Liver (tissue), 9 donors: ENCODE results near the gene SIAH1. TPM values are rescaled to one million over a fixed set of nuclear protein-coding genes. Genes with fewer than 3 reads are reported as not detected.

Source experiments
- DNase-seq: peaks from one replicate; pipeline ENCODE4 v3.0.0-alpha.2; 2017; ENCODE audit warnings: low spot score
- H3K27ac ChIP-seq, 2 donors: one replicate each; pipeline ENCODE4 v1.7.0; 2013; ENCODE audit warnings: inconsistent platforms in 2 of 2, low read length in 2 of 2, control low read depth in 1 of 2, low read depth in 1 of 2, mild to moderate bottlenecking in 1 of 2
- H3K27me3 ChIP-seq, 4 donors: one replicate each; pipeline versions ENCODE4 v1.6.1 to v1.7.0; 2013; ENCODE audit warnings: low read length in 3 of 4, inconsistent platforms in 1 of 4, mild to moderate bottlenecking in 1 of 4, moderate library complexity in 1 of 4; ENCODE audit not compliant: control insufficient read depth in 4 of 4, insufficient read depth in 4 of 4
- H3K36me3 ChIP-seq, 4 donors: one replicate each; pipeline versions ENCODE4 v1.6.1 to v1.7.0; 2013; ENCODE audit warnings: low read length in 3 of 4, mild to moderate bottlenecking in 3 of 4, low read depth in 1 of 4, moderate library complexity in 1 of 4; ENCODE audit not compliant: control insufficient read depth in 4 of 4, insufficient read depth in 3 of 4
- H3K4me1 ChIP-seq, 4 donors: one replicate each; pipeline versions ENCODE4 v1.6.1 to v1.7.0; 2013; ENCODE audit warnings: low read length in 3 of 4, mild to moderate bottlenecking in 3 of 4, moderate library complexity in 1 of 4; ENCODE audit not compliant: control insufficient read depth in 4 of 4, insufficient read depth in 4 of 4
- H3K4me3 ChIP-seq, 3 donors: one replicate each; pipeline versions ENCODE4 v1.6.1 to v1.7.0; 2013; ENCODE audit warnings: low read length in 3 of 3, control low read depth in 1 of 3, low read depth in 1 of 3, mild to moderate bottlenecking in 1 of 3
- H3K9ac ChIP-seq, 2 donors: one replicate each; pipeline ENCODE4 v1.7.0; 2013; ENCODE audit warnings: low read length in 2 of 2, mild to moderate bottlenecking in 2 of 2, moderate library complexity in 2 of 2, control low read depth in 1 of 2, low read depth in 1 of 2
- H3K9me3 ChIP-seq, 4 donors: one replicate each; pipeline versions ENCODE4 v1.6.1 to v1.7.0; 2013; ENCODE audit warnings: low read length in 3 of 4; ENCODE audit not compliant: control insufficient read depth in 4 of 4
- ATF3 ChIP-seq: IDR thresholded peaks from 2 replicates; pipeline ENCODE4 v1.6.1; 2016; ENCODE audit warnings: antibody characterized with exemption
- EGR1 ChIP-seq, 2 donors: IDR thresholded peaks; 2 replicates each; pipeline ENCODE4 v1.6.1; 2016 to 2018; ENCODE audit warnings: antibody characterized with exemption in 2 of 2, low read depth in 2 of 2
- FOXA1 ChIP-seq: IDR thresholded peaks from 2 replicates; pipeline ENCODE4 v1.6.1; 2016; ENCODE audit warnings: antibody characterized with exemption
- FOXA2 ChIP-seq: IDR thresholded peaks from 2 replicates; pipeline ENCODE4 v1.6.1; 2016; ENCODE audit warnings: antibody characterized with exemption
- GABPA ChIP-seq, 2 donors: IDR thresholded peaks in 1 of 2; conservative IDR thresholded peaks in 1 of 2; 2 replicates each; pipeline ENCODE4 v1.6.1; 2016; ENCODE audit warnings: antibody characterized with exemption in 2 of 2, mild to moderate bottlenecking in 1 of 2, moderate library complexity in 1 of 2
- HNF4G ChIP-seq: IDR thresholded peaks from 2 replicates; pipeline ENCODE4 v1.6.1; 2016; ENCODE audit warnings: antibody characterized with exemption
- NR2F2 ChIP-seq: IDR thresholded peaks from 2 replicates; pipeline ENCODE4 v1.6.1; 2016; ENCODE audit warnings: antibody characterized with exemption
- RAD21 ChIP-seq, 2 donors: IDR thresholded peaks; 2 replicates each; pipeline ENCODE4 v1.6.1; 2016; ENCODE audit warnings: antibody characterized with exemption in 2 of 2, mild to moderate bottlenecking in 2 of 2
- RXRA ChIP-seq, 2 donors: IDR thresholded peaks; 2 replicates each; pipeline ENCODE4 v1.6.1; 2017 to 2018; ENCODE audit warnings: antibody characterized with exemption in 2 of 2, mild to moderate bottlenecking in 1 of 2
- SP1 ChIP-seq: IDR thresholded peaks from 2 replicates; pipeline ENCODE4 v1.6.1; 2018; ENCODE audit warnings: antibody characterized with exemption, mild to moderate bottlenecking
- TAF1 ChIP-seq: conservative IDR thresholded peaks from 2 replicates; pipeline ENCODE4 v1.6.1; 2016; ENCODE audit warnings: antibody characterized with exemption, mild to moderate bottlenecking
- WGBS: extraction: QIAGEN DNeasy Blood & Tissue Kit; methylation state at CpG from one replicate; pipeline ENCODE4 v1.1.7; 2013; 5-methylcytosine and 5-hydroxymethylcytosine counted together
- polyA plus RNA-seq, 2 donors: library from polyadenylated mRNA; stranded (reverse) in 1 of 2; unstranded in 1 of 2; fragments of 200-250 nt in 1 of 2; fragments of >200 nt in 1 of 2; fragmentation: Nextera tagmentation in 1 of 2; extraction: Ambion mirVana in 1 of 2; gene quantifications; one replicate each; pipeline versions ENCODE4 v1.2.1 to v1.2.3, GENCODE V29; 2013 to 2015
- total RNA-seq, 2 donors: library from RNA; depleted of rRNA; stranded (reverse); fragments of >200 nt; gene quantifications; one replicate each; pipeline ENCODE4 v1.2.3, GENCODE V29; 2014
- TF ChIP-seq, protein P1 (sequence below): IDR thresholded peaks from 2 replicates; pipeline ENCODE4 v1.6.1; 2016; ENCODE audit warnings: antibody characterized with exemption, mild to moderate bottlenecking
- TF ChIP-seq, protein P2 (sequence below): IDR thresholded peaks from 2 replicates; pipeline ENCODE4 v1.6.1; 2016; ENCODE audit warnings: antibody characterized with exemption
- donor health status: healthy.
- donor health status: healthy.
- donor health status: healthy.
- donor health status: healthy.
- donor health status: healthy.

The SIAH1 gene
- total and polyA plus RNA-seq, 4 donors = 6.7 to 17.3 (median 15.8) TPM

GRCh38 chr16:48374255-48374654, 11.0 kb downstream of the SIAH1 start:
- no peaks in the 10 kb centered on the region for H3K27me3 ChIP-seq
- no peak overlapping the region for H3K27ac ChIP-seq
- TF ChIP-seq FOXA1 = no peak
- no peak for TF ChIP-seq HNF4G
- TF ChIP-seq, protein P1, sequence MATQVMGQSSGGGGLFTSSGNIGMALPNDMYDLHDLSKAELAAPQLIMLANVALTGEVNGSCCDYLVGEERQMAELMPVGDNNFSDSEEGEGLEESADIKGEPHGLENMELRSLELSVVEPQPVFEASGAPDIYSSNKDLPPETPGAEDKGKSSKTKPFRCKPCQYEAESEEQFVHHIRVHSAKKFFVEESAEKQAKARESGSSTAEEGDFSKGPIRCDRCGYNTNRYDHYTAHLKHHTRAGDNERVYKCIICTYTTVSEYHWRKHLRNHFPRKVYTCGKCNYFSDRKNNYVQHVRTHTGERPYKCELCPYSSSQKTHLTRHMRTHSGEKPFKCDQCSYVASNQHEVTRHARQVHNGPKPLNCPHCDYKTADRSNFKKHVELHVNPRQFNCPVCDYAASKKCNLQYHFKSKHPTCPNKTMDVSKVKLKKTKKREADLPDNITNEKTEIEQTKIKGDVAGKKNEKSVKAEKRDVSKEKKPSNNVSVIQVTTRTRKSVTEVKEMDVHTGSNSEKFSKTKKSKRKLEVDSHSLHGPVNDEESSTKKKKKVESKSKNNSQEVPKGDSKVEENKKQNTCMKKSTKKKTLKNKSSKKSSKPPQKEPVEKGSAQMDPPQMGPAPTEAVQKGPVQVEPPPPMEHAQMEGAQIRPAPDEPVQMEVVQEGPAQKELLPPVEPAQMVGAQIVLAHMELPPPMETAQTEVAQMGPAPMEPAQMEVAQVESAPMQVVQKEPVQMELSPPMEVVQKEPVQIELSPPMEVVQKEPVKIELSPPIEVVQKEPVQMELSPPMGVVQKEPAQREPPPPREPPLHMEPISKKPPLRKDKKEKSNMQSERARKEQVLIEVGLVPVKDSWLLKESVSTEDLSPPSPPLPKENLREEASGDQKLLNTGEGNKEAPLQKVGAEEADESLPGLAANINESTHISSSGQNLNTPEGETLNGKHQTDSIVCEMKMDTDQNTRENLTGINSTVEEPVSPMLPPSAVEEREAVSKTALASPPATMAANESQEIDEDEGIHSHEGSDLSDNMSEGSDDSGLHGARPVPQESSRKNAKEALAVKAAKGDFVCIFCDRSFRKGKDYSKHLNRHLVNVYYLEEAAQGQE = no peak
- no peak for TF ChIP-seq ATF3
- TF ChIP-seq RAD21 (IDR thresholded peaks at IDR 0.05) = no peak
- TF ChIP-seq SP1 = no peak
- TF ChIP-seq GABPA (IDR thresholded peaks at IDR 0.05 in 1 of 2, conservative IDR thresholded peaks at IDR 0.05 in 1 of 2) = no peak
- no peak for TF ChIP-seq RXRA (IDR thresholded peaks at IDR 0.05)
- H3K4me3 ChIP-seq = no peak overlapping the region
- peaks cover 16 to 42% (median 25%) of the 10 kb centered on the region in 4 donors for H3K4me1 ChIP-seq
- no peak overlapping the region for H3K9ac ChIP-seq
- H3K9me3 ChIP-seq = no peaks in the 10 kb centered on the region
- H3K36me3 ChIP-seq = no peaks in the 10 kb centered on the region
- DNase-seq = no peak
- WGBS = 30% methylated on average over 2 of the region's 2 CpGs

- no peak for DNase-seq
- Histone ChIP-seq H3K36me3 (no peaks in the 10 kb centered on the region), H3K27ac (no peak overlapping the region), H3K9ac (no peak overlapping the region), H3K27me3 (no peaks in the 10 kb centered on the region), H3K4me1 (peaks cover 13 to 34% (median 18%) of the 10 kb centered on the region in 4 donors), H3K4me3 (no peak overlapping the region), H3K9me3 (no peaks in the 10 kb centered on the region)
- 83% methylated on average over 4 of the region's 4 CpGs for WGBS
- TF ChIP-seq NR2F2 (no peak), TAF1 (no peak), FOXA2 (no peak)
- TF ChIP-seq, protein P2, sequence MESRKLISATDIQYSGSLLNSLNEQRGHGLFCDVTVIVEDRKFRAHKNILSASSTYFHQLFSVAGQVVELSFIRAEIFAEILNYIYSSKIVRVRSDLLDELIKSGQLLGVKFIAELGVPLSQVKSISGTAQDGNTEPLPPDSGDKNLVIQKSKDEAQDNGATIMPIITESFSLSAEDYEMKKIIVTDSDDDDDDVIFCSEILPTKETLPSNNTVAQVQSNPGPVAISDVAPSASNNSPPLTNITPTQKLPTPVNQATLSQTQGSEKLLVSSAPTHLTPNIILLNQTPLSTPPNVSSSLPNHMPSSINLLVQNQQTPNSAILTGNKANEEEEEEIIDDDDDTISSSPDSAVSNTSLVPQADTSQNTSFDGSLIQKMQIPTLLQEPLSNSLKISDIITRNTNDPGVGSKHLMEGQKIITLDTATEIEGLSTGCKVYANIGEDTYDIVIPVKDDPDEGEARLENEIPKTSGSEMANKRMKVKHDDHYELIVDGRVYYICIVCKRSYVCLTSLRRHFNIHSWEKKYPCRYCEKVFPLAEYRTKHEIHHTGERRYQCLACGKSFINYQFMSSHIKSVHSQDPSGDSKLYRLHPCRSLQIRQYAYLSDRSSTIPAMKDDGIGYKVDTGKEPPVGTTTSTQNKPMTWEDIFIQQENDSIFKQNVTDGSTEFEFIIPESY = no peak
Measured at GRCh38 chr16:48373258-48374029, 11.8 kb downstream of the SIAH1 start.

DNA sequence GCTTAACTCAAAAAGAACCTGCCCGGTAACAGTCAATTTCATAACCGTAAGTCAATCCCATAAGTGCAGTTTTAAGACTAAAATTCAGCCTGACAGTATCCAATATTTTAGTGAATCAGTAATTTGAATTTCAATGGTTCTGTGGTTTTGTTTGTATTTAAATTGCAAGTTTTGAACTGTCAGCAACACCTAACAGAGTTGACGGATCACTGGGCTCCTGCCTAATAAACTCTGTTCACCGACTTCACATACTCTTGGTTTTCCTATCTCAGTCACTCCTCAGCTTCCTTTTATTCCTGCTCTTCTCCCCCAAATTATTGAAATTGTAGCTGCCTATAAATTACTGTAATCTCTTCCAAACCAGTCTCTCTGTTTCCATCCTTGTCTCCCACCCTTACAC, 12.5 kb downstream of the SIAH1 start:
- Histone ChIP-seq H3K9ac (no peak overlapping the region), H3K36me3 (no peaks in the 10 kb centered on the region), H3K4me1 (peaks cover 15 to 30% (median 17%) of the 10 kb centered on the region in 4 donors), H3K4me3 (no peak overlapping the region), H3K27me3 (no peaks in the 10 kb centered on the region), H3K9me3 (no peaks in the 10 kb centered on the region), H3K27ac (no peak overlapping the region)
- no peak for DNase-seq
- WGBS = 87% methylated on average over 4 of the region's 4 CpGs
- no peak for TF ChIP-seq GABPA (IDR thresholded peaks at IDR 0.05 in 1 of 2, conservative IDR thresholded peaks at IDR 0.05 in 1 of 2)
- TF ChIP-seq, protein P2 = no peak
- TF ChIP-seq EGR1 (IDR thresholded peaks at IDR 0.05; ENCODE audit: low read depth in 2 of 2) = no peak
- TF ChIP-seq, protein P1 = no peak
- no peak for TF ChIP-seq SP1
